AG09319 (cell line): ENCODE data around the gene NHLRC4.
A peak's percentile ranks its signal among the peaks of the same experiment; 100 is the strongest.

Experiments used
- DNase-seq: peaks from one replicate; pipeline ENCODE4 v3.0.0-alpha.2; 2010; ENCODE audit warnings: low read depth; ENCODE audit errors: extremely low read depth
- TF ChIP-seq, protein P1 (sequence below): IDR thresholded peaks from 2 replicates; pipeline ENCODE4 v1.5.1; 2011; ENCODE audit warnings: low read depth, mild to moderate bottlenecking, inconsistent platforms, low read length, moderate library complexity

NHLRC4 gene

DNA sequence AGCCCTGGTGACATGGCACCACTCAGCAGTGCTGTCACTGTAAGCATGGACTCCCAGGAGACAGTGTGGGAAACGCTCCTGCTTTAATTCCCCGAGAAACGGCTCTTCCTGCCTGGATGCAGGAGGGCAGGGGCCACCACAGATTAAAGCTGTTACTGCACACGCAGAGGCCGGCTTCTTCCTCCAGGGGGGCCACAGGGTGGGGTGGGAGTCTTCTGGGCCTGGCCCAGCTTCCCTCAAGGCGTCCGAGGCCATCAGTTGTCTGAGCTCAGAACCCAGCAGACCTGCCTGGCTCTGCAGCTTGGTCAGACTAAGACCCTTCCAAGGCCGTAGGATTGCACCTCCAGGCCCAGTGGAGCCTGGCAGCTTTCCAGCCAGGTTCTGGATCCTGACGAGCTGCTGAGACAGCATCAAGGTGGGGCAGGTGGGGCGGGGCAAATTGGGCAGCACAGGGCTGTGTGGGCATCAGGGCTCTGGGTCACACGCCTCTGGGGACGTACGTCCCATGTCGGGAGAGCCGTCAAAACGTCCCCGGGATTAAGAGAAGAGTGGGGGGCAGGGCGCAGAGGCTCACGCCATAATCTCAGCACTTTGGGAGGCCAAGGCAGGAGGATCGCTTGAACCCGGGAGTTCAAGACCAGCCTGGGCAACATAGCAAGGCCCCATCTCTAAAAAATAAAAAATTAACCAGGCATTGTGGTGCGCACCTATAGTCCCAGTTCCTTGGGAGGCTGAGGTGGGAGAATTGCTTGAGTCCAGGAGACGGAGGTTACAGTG is 44.3 kb upstream of the NHLRC4 start:
- no peak for DNase-seq
- TF ChIP-seq, protein P1, sequence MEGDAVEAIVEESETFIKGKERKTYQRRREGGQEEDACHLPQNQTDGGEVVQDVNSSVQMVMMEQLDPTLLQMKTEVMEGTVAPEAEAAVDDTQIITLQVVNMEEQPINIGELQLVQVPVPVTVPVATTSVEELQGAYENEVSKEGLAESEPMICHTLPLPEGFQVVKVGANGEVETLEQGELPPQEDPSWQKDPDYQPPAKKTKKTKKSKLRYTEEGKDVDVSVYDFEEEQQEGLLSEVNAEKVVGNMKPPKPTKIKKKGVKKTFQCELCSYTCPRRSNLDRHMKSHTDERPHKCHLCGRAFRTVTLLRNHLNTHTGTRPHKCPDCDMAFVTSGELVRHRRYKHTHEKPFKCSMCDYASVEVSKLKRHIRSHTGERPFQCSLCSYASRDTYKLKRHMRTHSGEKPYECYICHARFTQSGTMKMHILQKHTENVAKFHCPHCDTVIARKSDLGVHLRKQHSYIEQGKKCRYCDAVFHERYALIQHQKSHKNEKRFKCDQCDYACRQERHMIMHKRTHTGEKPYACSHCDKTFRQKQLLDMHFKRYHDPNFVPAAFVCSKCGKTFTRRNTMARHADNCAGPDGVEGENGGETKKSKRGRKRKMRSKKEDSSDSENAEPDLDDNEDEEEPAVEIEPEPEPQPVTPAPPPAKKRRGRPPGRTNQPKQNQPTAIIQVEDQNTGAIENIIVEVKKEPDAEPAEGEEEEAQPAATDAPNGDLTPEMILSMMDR, result no peak

DNA sequence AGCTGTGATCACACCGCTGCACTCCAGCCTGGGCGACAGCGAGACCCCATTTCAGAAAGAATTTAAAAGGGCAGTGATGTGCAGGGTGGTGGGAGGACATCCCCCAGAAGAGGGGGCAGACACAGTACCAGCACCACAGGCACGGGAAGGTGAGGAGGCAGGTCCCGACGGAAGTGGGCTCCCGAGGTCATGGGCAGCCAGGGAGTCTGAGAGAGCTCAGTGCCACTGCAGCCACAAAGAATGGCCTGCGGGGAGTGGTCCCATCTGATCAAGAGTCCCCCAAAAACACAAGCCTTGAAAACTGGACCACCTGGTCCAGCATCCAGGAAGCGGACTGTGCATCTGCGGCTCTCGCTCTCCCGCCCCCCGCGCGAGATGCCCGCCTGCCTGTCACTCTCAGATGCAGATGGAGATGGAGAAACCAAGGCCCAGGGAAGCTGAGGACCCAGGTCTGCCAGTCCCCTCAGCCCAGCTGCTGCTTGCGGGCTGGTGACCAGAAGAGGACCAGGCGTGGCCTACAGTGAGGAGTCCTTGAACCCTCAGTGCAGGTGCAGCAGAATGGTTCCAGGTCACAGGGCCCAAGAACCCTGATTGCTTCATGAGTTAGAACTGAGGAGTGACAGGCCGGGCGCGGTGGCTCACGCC is 43.6 kb upstream of the NHLRC4 start:
- TF ChIP-seq, protein P1, result no peak
- no peak for DNase-seq

DNA sequence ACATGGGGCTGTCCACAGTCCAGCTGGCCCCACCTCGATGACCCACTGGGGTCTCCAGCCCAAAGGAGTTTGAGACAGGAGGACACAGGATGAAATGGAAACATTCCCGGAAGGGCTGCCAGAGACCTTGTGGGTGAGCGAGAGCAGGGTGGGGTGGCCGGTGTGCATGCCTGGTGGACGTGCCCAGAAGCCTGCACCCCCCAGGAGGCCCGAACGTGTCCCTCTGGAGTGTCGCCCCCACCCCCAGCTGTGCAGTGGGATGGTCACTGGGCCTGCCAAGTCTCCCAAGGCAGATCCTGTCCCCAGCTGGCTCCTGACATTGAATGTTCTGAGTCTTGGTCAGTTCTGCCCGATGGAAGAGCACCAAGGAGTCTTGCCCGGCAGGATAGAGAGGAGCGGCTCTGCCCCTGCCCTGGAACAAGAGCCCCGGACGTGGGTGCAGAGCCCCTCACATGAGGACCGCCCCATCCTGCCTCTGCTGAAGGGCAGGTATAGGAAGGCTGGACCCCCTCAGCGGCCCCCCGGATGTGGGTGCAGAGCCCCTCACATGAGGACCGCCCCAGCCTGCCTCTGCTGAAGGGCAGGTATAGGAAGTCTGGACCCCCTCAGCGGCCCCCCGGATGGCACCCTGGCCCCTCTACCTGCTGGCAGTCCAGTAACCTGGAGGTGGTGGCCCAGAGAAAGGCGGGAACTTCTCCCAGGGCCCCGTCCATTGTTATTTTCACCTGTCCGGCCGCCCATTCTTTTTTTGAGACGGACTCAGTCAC is 42.3 kb upstream of the NHLRC4 start:
- TF ChIP-seq, protein P1, result no peak
- no peak for DNase-seq

DNA sequence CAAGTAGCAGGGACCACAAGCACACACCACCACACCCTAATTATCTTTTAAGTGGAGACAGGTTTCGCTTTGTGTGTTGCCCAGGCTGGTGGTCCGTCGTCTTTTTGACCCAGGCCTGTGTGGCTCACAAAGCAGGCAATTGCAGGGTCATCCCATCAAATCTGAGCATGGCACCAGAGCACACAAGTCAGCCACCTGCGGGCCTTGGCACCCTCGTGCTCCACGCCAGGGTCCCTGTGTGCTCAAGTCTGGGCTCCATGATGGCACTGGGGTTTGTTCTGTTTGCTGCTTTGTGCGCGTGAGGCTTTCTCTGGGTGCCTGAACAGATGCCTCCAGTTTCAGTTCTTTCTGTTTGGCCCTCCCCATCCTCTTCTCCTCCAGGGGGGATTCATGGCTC is 41.7 kb upstream of the NHLRC4 start:
- no peak for DNase-seq
- TF ChIP-seq, protein P1, result no peak

DNA sequence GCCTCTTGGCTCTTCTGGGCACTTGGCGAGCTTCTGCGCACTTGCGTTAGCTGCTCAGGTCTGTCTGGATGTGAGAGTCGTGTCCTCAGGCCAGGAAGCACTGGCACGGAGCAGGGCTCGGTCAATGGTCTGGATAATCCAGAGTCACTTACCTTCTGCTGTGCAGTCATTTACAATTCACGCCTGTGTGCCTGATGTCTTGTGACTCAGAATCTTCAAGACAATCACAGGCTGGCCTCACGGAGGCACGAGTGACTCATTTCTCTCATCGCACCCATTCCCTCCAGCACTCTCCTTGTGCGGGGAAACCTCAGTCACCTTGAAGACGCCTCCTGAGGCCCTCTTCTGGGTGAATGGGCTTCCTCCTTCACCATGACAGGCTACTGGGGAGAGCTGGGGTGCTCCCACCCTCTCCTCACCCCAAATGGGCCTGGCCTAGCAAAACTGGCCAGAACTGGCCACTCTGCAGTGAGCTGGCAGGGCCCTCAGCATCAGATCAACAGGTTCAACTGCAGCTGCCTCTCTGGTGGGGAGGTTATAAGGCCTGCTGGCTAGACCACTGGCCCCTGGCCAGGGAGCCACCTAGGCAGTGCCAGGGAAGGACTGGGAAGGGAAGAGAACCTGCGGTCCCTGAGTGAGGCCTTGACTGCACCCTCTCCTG is 41.2 kb upstream of the NHLRC4 start:
- TF ChIP-seq, protein P1, result no peak
- peak; percentile 29 for DNase-seq

DNA sequence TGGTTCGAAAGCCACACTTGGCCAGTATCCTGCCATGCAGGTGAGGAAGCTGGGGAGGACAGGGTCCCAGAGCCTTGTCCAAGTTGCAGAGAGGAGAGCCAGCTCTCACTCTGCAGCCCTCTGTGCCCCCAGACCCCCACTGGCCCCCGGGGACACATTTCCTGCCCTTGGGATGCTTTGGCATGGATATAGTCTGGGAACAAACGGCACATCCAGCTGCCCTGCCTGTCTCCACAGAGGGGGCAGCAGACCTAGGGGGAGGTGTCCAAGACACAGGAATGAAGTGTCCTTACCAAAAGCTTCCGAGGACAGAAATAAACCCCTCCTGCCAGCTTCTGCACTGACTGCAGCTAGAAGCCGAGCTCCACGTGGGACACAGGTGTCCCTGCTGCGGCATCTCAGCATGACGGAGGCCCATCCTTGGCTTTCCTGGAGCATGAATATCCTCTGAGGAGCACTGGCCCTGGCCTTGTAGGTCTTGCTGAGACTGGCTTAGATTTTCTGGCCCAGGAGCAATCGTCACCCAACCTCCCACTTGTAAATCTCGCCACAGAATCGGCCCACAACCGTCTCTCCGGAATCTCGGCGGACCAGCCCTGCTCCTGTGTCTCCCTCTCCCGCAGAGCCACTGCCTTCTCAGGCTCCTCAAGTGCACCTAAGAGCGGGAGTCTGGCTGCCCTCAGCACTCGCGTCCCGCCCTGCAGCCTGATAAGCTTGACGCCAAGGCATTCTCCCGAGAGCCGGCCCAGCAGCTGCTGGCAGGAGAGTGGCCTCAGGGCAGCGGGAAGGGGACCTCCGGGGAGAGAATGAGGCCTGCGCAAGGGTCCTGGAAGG is 40.4 kb upstream of the NHLRC4 start:
- TF ChIP-seq, protein P1, result no peak
- no peak for DNase-seq
